ENCODE data around the gene NDN.

The NDN gene

DNA sequence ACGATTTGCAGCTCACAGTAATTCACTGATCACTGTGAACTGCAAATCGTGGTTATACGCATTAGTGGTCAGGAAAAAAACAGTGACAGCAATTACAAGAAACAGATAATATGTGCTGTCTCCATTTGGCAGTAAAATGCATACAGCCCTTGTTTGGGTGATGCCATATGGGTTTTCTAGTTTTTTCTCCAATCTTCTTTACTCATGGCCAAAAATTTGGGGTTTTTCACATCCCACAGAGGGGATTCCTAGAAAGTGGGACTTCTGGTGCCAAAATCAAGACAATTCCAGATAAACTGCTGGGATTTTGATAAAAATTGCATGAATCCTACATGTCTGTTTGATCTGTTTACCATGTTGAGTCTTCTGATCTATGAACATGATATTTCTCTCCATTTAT lies 15.6 kb downstream of the NDN start:
- no peak overlapping the region for H3K27ac ChIP-seq (ENCODE audit: low read depth, low read length)
- no peak overlapping the region for H3K4me3 ChIP-seq (ENCODE audit: low read depth, low read length)
- H3K79me2 ChIP-seq (ENCODE audit: control insufficient read depth, insufficient read depth, low read length, unreplicated experiment): no peaks in the 10 kb centered on the region
- H3K27me3 ChIP-seq (ENCODE audit: insufficient read depth, low read length): no peaks in the 10 kb centered on the region
- H3K4me1 ChIP-seq (ENCODE audit: control insufficient read depth, insufficient read depth, low read length, unreplicated experiment): no peaks in the 10 kb centered on the region
- no peaks in the 10 kb centered on the region for H3K36me3 ChIP-seq (ENCODE audit: insufficient read depth, low read length)
- H2AFZ ChIP-seq (ENCODE audit: low read length, unreplicated experiment): no peak overlapping the region

GRCh38 chr15:23670970-23671369 lies 16.1 kb downstream of the NDN start:
- Histone ChIP-seq H3K79me2 (ENCODE audit: control insufficient read depth, insufficient read depth, low read length, unreplicated experiment) (no peaks in the 10 kb centered on the region), H2AFZ (ENCODE audit: low read length, unreplicated experiment) (no peak overlapping the region), H3K27ac (ENCODE audit: low read depth, low read length) (no peak overlapping the region), H3K4me1 (ENCODE audit: control insufficient read depth, insufficient read depth, low read length, unreplicated experiment) (no peaks in the 10 kb centered on the region), H3K36me3 (ENCODE audit: insufficient read depth, low read length) (no peaks in the 10 kb centered on the region), H3K27me3 (ENCODE audit: insufficient read depth, low read length) (no peaks in the 10 kb centered on the region), H3K4me3 (ENCODE audit: low read depth, low read length) (no peak overlapping the region)

DNA sequence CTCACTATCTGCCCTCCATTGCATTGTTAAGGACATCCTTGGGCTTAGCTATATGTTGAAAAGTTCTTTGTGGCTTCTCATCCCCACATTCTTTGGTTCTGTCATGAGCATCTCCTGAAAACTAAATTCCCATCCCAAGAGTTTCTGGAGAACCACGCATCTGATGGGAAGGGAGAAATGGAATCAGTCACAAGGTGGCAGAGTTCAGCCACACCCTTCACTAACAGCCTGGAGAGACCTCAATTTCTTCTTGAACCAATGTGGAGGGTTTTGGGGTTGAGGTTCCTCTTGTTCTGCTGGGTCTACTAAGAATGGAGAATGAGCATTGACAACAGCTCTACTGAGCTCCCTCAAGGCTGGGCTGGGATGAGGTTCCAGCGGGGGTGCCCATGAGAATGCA lies 23.9 kb downstream of the NDN start:
- Histone ChIP-seq H2AFZ (ENCODE audit: low read length, unreplicated experiment) (no peak overlapping the region), H3K4me3 (ENCODE audit: low read depth, low read length) (no peak overlapping the region), H3K27me3 (ENCODE audit: insufficient read depth, low read length) (no peaks in the 10 kb centered on the region), H3K4me1 (ENCODE audit: control insufficient read depth, insufficient read depth, low read length, unreplicated experiment) (no peaks in the 10 kb centered on the region), H3K27ac (ENCODE audit: low read depth, low read length) (no peak overlapping the region), H3K36me3 (ENCODE audit: insufficient read depth, low read length) (no peaks in the 10 kb centered on the region), H3K79me2 (ENCODE audit: control insufficient read depth, insufficient read depth, low read length, unreplicated experiment) (no peaks in the 10 kb centered on the region)

DNA sequence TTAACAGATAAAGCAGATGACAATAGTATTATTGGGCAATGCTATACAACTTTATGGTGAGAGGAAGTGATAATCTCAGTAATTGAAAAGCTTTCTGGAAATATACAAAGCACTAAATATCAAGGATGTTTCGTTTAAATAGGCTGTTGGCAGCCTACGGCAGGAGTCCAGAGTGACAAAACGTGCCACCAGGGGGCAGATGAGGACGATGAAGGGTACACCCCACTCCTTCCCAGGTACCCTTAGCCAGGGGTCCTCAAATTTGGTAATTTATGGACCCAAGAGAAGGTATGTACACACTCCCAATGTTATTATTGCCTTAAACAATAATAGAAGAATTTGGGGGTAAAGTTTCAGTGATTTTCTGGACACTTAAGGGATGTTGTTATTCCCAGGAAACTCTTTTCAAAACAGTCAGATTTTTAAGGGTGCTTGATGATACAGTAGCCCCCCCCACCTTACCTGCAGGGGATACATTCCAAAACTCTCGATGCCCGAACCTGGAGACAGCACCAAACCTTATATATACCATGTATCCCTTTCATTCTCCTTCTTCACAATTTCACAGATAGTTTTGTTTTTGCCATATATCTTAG lies 38.1 kb downstream of the NDN start:
- no peaks in the 10 kb centered on the region for H3K36me3 ChIP-seq (ENCODE audit: insufficient read depth, low read length)
- peaks cover 30% of the 10 kb centered on the region for H3K27me3 ChIP-seq (ENCODE audit: insufficient read depth, low read length)
- no peak overlapping the region for H3K4me3 ChIP-seq (ENCODE audit: low read depth, low read length)
- no peaks in the 10 kb centered on the region for H3K79me2 ChIP-seq (ENCODE audit: control insufficient read depth, insufficient read depth, low read length, unreplicated experiment)
- H3K27ac ChIP-seq (ENCODE audit: low read depth, low read length): no peak overlapping the region
- H2AFZ ChIP-seq (ENCODE audit: low read length, unreplicated experiment): no peak overlapping the region
- H3K4me1 ChIP-seq (ENCODE audit: control insufficient read depth, insufficient read depth, low read length, unreplicated experiment): no peaks in the 10 kb centered on the region

- no peaks in the 10 kb centered on the region for H3K79me2 ChIP-seq (ENCODE audit: control insufficient read depth, insufficient read depth, low read length, unreplicated experiment)
- peak within 1 kb of the TSS; percentile 29; the same call in 1 of the 2 replicates for H3K4me3 ChIP-seq (ENCODE audit: low read depth, low read length)
- H2AFZ ChIP-seq (ENCODE audit: low read length, unreplicated experiment): no peak within 1 kb of the TSS
- H3K36me3 ChIP-seq (ENCODE audit: insufficient read depth, low read length): no peaks in the 10 kb centered on the region
- H3K4me1 ChIP-seq (ENCODE audit: control insufficient read depth, insufficient read depth, low read length, unreplicated experiment): no peaks in the 10 kb centered on the region
- peaks cover 30% of the 10 kb centered on the region for H3K27me3 ChIP-seq (ENCODE audit: insufficient read depth, low read length)
- no peak within 1 kb of the TSS for H3K27ac ChIP-seq (ENCODE audit: low read depth, low read length)
Observed at GRCh38 chr15:23647421-23648370, 39.4 kb downstream of the NDN start, which contains the start of gene MAGEL2. Gene MAGEL2 (minus strand): TSS chr15:23647867. CDS start chr15:23647742, 125 bp downstream.

- no peak overlapping the region for H3K27ac ChIP-seq (ENCODE audit: low read depth, low read length)
- H3K36me3 ChIP-seq (ENCODE audit: insufficient read depth, low read length): no peaks in the 10 kb centered on the region
- H3K4me1 ChIP-seq (ENCODE audit: control insufficient read depth, insufficient read depth, low read length, unreplicated experiment): no peaks in the 10 kb centered on the region
- H3K27me3 ChIP-seq (ENCODE audit: insufficient read depth, low read length): peaks cover 30% of the 10 kb centered on the region
- no peaks in the 10 kb centered on the region for H3K79me2 ChIP-seq (ENCODE audit: control insufficient read depth, insufficient read depth, low read length, unreplicated experiment)
- no peak overlapping the region for H2AFZ ChIP-seq (ENCODE audit: low read length, unreplicated experiment)
- no peak overlapping the region for H3K4me3 ChIP-seq (ENCODE audit: low read depth, low read length)
Observed at GRCh38 chr15:23647001-23647295, 40.2 kb downstream of the NDN start.

- Histone ChIP-seq H3K36me3 (ENCODE audit: insufficient read depth, low read length) (no peaks in the 10 kb centered on the region), H3K27ac (ENCODE audit: low read depth, low read length) (no peak overlapping the region), H2AFZ (ENCODE audit: low read length, unreplicated experiment) (no peak overlapping the region), H3K79me2 (ENCODE audit: control insufficient read depth, insufficient read depth, low read length, unreplicated experiment) (no peaks in the 10 kb centered on the region), H3K27me3 (ENCODE audit: insufficient read depth, low read length) (peaks cover 30% of the 10 kb centered on the region), H3K4me3 (ENCODE audit: low read depth, low read length) (no peak overlapping the region), H3K4me1 (ENCODE audit: control insufficient read depth, insufficient read depth, low read length, unreplicated experiment) (no peaks in the 10 kb centered on the region)
Observed at GRCh38 chr15:23646165-23647000, 40.7 kb downstream of the NDN start.

GRCh38 chr15:23645371-23646164 lies 41.5 kb downstream of the NDN start:
- Histone ChIP-seq H3K4me1 (ENCODE audit: control insufficient read depth, insufficient read depth, low read length, unreplicated experiment) (no peaks in the 10 kb centered on the region), H3K36me3 (ENCODE audit: insufficient read depth, low read length) (no peaks in the 10 kb centered on the region), H3K79me2 (ENCODE audit: control insufficient read depth, insufficient read depth, low read length, unreplicated experiment) (no peaks in the 10 kb centered on the region), H2AFZ (ENCODE audit: low read length, unreplicated experiment) (no peak overlapping the region), H3K27me3 (ENCODE audit: insufficient read depth, low read length) (peaks cover 29% of the 10 kb centered on the region), H3K4me3 (ENCODE audit: low read depth, low read length) (no peak overlapping the region), H3K27ac (ENCODE audit: low read depth, low read length) (no peak overlapping the region)

- Histone ChIP-seq H3K4me1 (ENCODE audit: control insufficient read depth, insufficient read depth, low read length, unreplicated experiment) (no peaks in the 10 kb centered on the region), H3K27me3 (ENCODE audit: insufficient read depth, low read length) (peaks cover 23% of the 10 kb centered on the region), H3K27ac (ENCODE audit: low read depth, low read length) (no peak overlapping the region), H3K36me3 (ENCODE audit: insufficient read depth, low read length) (no peaks in the 10 kb centered on the region), H3K79me2 (ENCODE audit: control insufficient read depth, insufficient read depth, low read length, unreplicated experiment) (no peaks in the 10 kb centered on the region), H3K4me3 (ENCODE audit: low read depth, low read length) (no peak overlapping the region), H2AFZ (ENCODE audit: low read length, unreplicated experiment) (no peak overlapping the region)
Observed at GRCh38 chr15:23644829-23645228, 42.3 kb downstream of the NDN start.

DNA sequence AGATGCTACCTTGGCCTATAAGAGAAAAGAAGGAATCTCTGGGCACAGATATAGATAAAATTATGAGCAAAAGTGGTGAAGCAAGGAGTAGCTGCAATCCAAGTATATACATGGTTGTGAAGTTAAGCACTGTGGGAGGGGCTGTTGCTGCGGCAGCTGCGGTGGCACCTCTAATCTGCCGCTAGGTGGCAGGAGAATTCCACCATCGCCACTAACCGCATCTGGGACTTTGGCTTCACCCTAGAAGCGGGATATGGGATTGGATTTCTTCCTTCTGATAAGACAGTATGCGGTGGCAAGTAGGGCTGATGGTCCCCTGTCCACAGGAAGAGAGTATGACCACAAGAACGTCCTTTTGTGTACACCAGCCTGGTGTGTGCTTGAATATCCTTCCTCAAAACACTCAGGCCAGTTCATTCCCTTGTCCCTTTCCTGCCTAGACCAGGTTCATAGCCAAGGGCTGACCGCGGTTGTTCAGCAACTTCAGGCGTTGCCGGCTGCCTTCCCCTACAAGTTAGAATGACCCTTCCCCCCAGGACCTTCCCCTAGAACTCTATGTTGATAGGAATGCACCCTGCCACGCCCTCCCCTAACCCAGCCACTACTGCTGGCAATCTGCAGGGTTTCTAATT lies 44.6 kb downstream of the NDN start:
- Histone ChIP-seq H3K79me2 (ENCODE audit: control insufficient read depth, insufficient read depth, low read length, unreplicated experiment) (no peaks in the 10 kb centered on the region), H2AFZ (ENCODE audit: low read length, unreplicated experiment) (no peak overlapping the region), H3K4me3 (ENCODE audit: low read depth, low read length) (no peak overlapping the region), H3K27ac (ENCODE audit: low read depth, low read length) (no peak overlapping the region), H3K4me1 (ENCODE audit: control insufficient read depth, insufficient read depth, low read length, unreplicated experiment) (no peaks in the 10 kb centered on the region), H3K36me3 (ENCODE audit: insufficient read depth, low read length) (no peaks in the 10 kb centered on the region), H3K27me3 (ENCODE audit: insufficient read depth, low read length) (peaks cover 4% of the 10 kb centered on the region; the same call in 1 of the 2 replicates)
